VCaP (cell line): ENCODE results near the gene POSTN.
A peak's percentile ranks its signal among the peaks of the same experiment; 100 is the strongest.

Experiments used
- H3K27ac ChIP-seq: fragments of 450-650 bp; 2 replicates; pipeline ENCODE4 v1.5.1; 2017
- CTCF ChIP-seq: fragments of 450-650 bp; conservative IDR thresholded peaks from 2 replicates; pipeline ENCODE4 v1.5.1; 2017; ENCODE audit warnings: mild to moderate bottlenecking, moderate library complexity

The POSTN gene

GRCh38 chr13:37535501-37535900 lies 63.1 kb downstream of the POSTN start:
- no peak overlapping the region for H3K27ac ChIP-seq
- TF ChIP-seq CTCF: no peak

GRCh38 chr13:37534676-37535075 lies 63.9 kb downstream of the POSTN start:
- no peak overlapping the region for H3K27ac ChIP-seq
- TF ChIP-seq CTCF: no peak

GRCh38 chr13:37534181-37534580 lies 64.4 kb downstream of the POSTN start:
- H3K27ac ChIP-seq: no peak overlapping the region
- TF ChIP-seq CTCF: no peak

GRCh38 chr13:37531049-37531448 lies 67.5 kb downstream of the POSTN start:
- no peak for TF ChIP-seq CTCF
- H3K27ac ChIP-seq: no peak overlapping the region

GRCh38 chr13:37529751-37530385 lies 68.7 kb downstream of the POSTN start:
- no peak overlapping the region for H3K27ac ChIP-seq

GRCh38 chr13:37526710-37527473 lies 71.7 kb downstream of the POSTN start:
- no peak for TF ChIP-seq CTCF
- peak overlapping the region; percentile 63 for H3K27ac ChIP-seq

More at GRCh38 chr13:37529751-37530385, 68.7 kb downstream of the POSTN start:
- TF ChIP-seq CTCF: no peak

GRCh38 chr13:37515226-37515625 lies 83.3 kb downstream of the POSTN start:
- H3K27ac ChIP-seq: no peak overlapping the region
- no peak for TF ChIP-seq CTCF
